Stomach (tissue), 9 donors: ENCODE data around the gene ZNF2. TPM values are rescaled to one million over a fixed set of nuclear protein-coding genes. Genes with fewer than 3 reads are reported as not detected.
A peak's percentile ranks its signal among the peaks of the same experiment; 100 is the strongest.

ENCODE experiments used
- DNase-seq, 2 donors: peaks; one replicate each; pipeline versions ENCODE4 v3.0.0 to v3.0.0-alpha.2; 2013 to 2019
- H3K27ac ChIP-seq, 5 donors: fragments of 200-600 bp in 4 of 5; sonication (generic) in 4 of 5; one replicate each; pipeline ENCODE4 v1.5.1; 2013 to 2019; ENCODE audit warnings: mild to moderate bottlenecking in 1 of 5, moderate library complexity in 1 of 5
- H3K27me3 ChIP-seq, 3 donors: fragments of 200-600 bp; sonication (generic); one replicate each; pipeline ENCODE4 v1.5.1; 2017 to 2019; ENCODE audit warnings: mixed run types in 1 of 3
- H3K36me3 ChIP-seq, 4 donors: fragments of 200-600 bp; sonication (generic); 1 replicate in 3 of 4; 2 replicates in 1 of 4; pipeline ENCODE4 v1.5.1; 2016 to 2019
- H3K4me1 ChIP-seq, 4 donors: fragments of 200-600 bp; sonication (generic); one replicate each; pipeline ENCODE4 v1.5.1; 2016 to 2019
- H3K4me3 ChIP-seq, 4 donors: fragments of 200-600 bp; sonication (generic) in 3 of 4; one replicate each; pipeline ENCODE4 v1.5.1; 2016 to 2019; ENCODE audit warnings: mild to moderate bottlenecking in 1 of 4
- H3K9me3 ChIP-seq, 4 donors: fragments of 200-600 bp; sonication (generic); one replicate each; pipeline ENCODE4 v1.5.1; 2016 to 2019
- CTCF ChIP-seq, 7 experiments: fragments of 450-650 bp in 4 of 7; fragments of 200-600 bp in 3 of 7; sonication (generic) in 3 of 7; IDR thresholded peaks; one replicate each; pipeline ENCODE4 v1.5.1; 2016 to 2019; ENCODE audit warnings: antibody characterized with exemption in 7 of 7, control low read depth in 2 of 7, mild to moderate bottlenecking in 1 of 7
- EP300 ChIP-seq: sonication (generic); formaldehyde crosslinking; IDR thresholded peaks from one replicate; pipeline ENCODE4 v1.6.1; 2017; ENCODE audit warnings: antibody characterized with exemption
- POLR2A ChIP-seq, 4 donors: fragments of 450-650 bp; IDR thresholded peaks; one replicate each; pipeline ENCODE4 v1.6.1; 2016; ENCODE audit warnings: antibody characterized with exemption in 4 of 4, control low read depth in 2 of 4, mild to moderate bottlenecking in 1 of 4, moderate library complexity in 1 of 4
- POLR2AphosphoS5 ChIP-seq, 3 donors: sonication (generic); formaldehyde crosslinking; IDR thresholded peaks; one replicate each; pipeline ENCODE4 v1.6.1; 2016; ENCODE audit warnings: antibody characterized with exemption in 3 of 3
- WGBS, 5 donors: extraction: QIAGEN DNeasy Blood & Tissue Kit in 3 of 5; methylation state at CpG; one replicate each; pipeline versions ENCODE4 v1.1.5 to v1.1.7; 2013 to 2018; 5-methylcytosine and 5-hydroxymethylcytosine counted together
- intact Hi-C: fragments of 100-400 bp; cut with DNase I; formaldehyde crosslinking; loops from one replicate; pipeline ENCODE4 v1.15.1; 2023; ENCODE audit warnings: low total_unique reads
- polyA plus RNA-seq, 3 donors: library from polyadenylated mRNA; stranded (reverse); fragments of 200-250 nt; gene quantifications; one replicate each; pipeline ENCODE4 v1.2.3, GENCODE V29; 2013
- total RNA-seq, 5 donors: library from RNA; depleted of rRNA; stranded (reverse); fragments of >200 nt; gene quantifications; one replicate each; pipeline versions ENCODE4 v1.1.0 to v1.2.3, GENCODE V29; 2014 to 2016
- donor health status: healthy with polysubstance abuse.
- donor health status: Bipolar disorder and iron deficiency.
- donor health status: healthy.

Gene ZNF2
- total and polyA plus RNA-seq, 8 donors: 1.5 to 5.1 (median 2.8) TPM; not detected in 1

DNA sequence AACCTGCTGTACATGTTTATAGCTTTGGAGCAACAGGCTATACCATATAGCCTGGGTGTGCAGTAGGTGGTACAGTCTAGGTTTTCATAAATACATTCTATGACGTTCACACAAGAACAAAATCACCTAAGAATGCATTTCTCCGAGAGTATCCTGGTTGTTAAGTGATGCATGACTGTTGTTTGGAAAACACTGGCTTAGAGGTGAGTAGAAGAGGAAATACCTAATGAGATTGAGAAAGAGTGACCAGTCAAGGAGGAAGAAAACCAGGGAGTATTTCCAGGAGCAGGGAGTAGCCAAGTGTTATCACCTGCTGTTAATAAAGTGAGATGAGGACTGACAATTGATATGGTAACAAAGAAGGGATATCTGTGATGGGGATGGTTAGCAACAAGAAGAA is 38.8 kb downstream of the ZNF2 start:
- Histone ChIP-seq H3K27me3 (no peaks in the 10 kb centered on the region), H3K27ac (no peak overlapping the region), H3K9me3 (peaks cover 0 to 3% (median 0%) of the 10 kb centered on the region in 4 donors), H3K4me1 (peaks cover 0 to 22% (median 13%) of the 10 kb centered on the region in 4 donors), H3K36me3 (peaks cover 0 to 9% (median 3%) of the 10 kb centered on the region in 4 donors), H3K4me3 (no peak overlapping the region)
- intact Hi-C loops: no loop called here
- TF ChIP-seq CTCF (IDR thresholded peaks at IDR 0.05) (no peak), POLR2A (IDR thresholded peaks at IDR 0.05) (no peak), EP300 (no peak), POLR2AphosphoS5 (IDR thresholded peaks at IDR 0.05) (no peak)
- no peak for DNase-seq
- WGBS, 5 donors: 88 to 95% (median 91%) methylated on average over 2 of the region's 2 CpGs

GRCh38 chr2:95206096-95206495 is 40.5 kb downstream of the ZNF2 start:
- no peak for TF ChIP-seq CTCF (IDR thresholded peaks at IDR 0.05)
- TF ChIP-seq POLR2A (IDR thresholded peaks at IDR 0.05): no peak
- no peak for TF ChIP-seq POLR2AphosphoS5 (IDR thresholded peaks at IDR 0.05)
- TF ChIP-seq EP300: no peak
- H3K4me1 ChIP-seq: peaks cover 0 to 22% (median 13%) of the 10 kb centered on the region in 4 donors
- H3K36me3 ChIP-seq: peaks cover 0 to 21% (median 14%) of the 10 kb centered on the region in 4 donors
- WGBS, 5 donors: 39 to 57% (median 45%) methylated on average over 10 of the region's 10 CpGs
- peak overlapping the region in 1 of 4 donors; percentile 81 for H3K4me3 ChIP-seq
- H3K27ac ChIP-seq: no peak overlapping the region
- intact Hi-C loops: no loop called here
- peak in 1 of 2 donors; percentile 8 for DNase-seq
- peaks cover 0 to 17% (median 8%) of the 10 kb centered on the region in 4 donors for H3K9me3 ChIP-seq
- H3K27me3 ChIP-seq: no peaks in the 10 kb centered on the region

- H3K27me3 ChIP-seq: no peaks in the 10 kb centered on the region
- TF ChIP-seq POLR2A (IDR thresholded peaks at IDR 0.05) (peak in 1 of 4 donors; percentile 24), CTCF (IDR thresholded peaks at IDR 0.05) (peak in 2 of 7 experiments; percentile 10 to 51), POLR2AphosphoS5 (IDR thresholded peaks at IDR 0.05) (peak; percentile 67 to 93 (median 80)), EP300 (no peak)
- H3K4me1 ChIP-seq: peaks cover 0 to 22% (median 13%) of the 10 kb centered on the region in 4 donors
- intact Hi-C loops: no loop called here
- H3K4me3 ChIP-seq: peak within 1 kb of the TSS; percentile 63 to 81 (median 66)
- H3K27ac ChIP-seq: peak within 1 kb of the TSS; percentile 68 to 93 (median 88)
- 1% methylated on average over 29 to 74 of the region's 74 CpGs for WGBS, 5 donors
- peak; percentile 92 to 97 for DNase-seq
- peaks cover 12 to 34% (median 27%) of the 10 kb centered on the region in 4 donors for H3K36me3 ChIP-seq
- H3K9me3 ChIP-seq: peaks cover 8 to 29% (median 20%) of the 10 kb centered on the region in 4 donors
These were observed 41.7 kb downstream of the ZNF2 start, which contains the start of gene ZNF892 for GRCh38 chr2:95207111-95207961. ZNF892 (plus strand) TSS chr2:95207521; CDS start chr2:95207816, 295 bp downstream.

- H3K36me3 ChIP-seq: peaks cover 16 to 41% (median 34%) of the 10 kb centered on the region in 4 donors
- peaks cover 12 to 37% (median 27%) of the 10 kb centered on the region in 4 donors for H3K9me3 ChIP-seq
- H3K4me1 ChIP-seq: peaks cover 0 to 22% (median 13%) of the 10 kb centered on the region in 4 donors
- no peaks in the 10 kb centered on the region for H3K27me3 ChIP-seq
- 55 to 68% (median 63%) methylated on average over 6 of the region's 6 CpGs for WGBS, 5 donors
- intact Hi-C loops: no loop called here
- H3K4me3 ChIP-seq: peak overlapping the region; percentile 63 to 81 (median 66)
- peak overlapping the region in 3 of 5 donors; percentile 88 to 93 (median 88) for H3K27ac ChIP-seq
- no peak for DNase-seq
- TF ChIP-seq CTCF (IDR thresholded peaks at IDR 0.05): no peak
- no peak for TF ChIP-seq EP300
- TF ChIP-seq POLR2A (IDR thresholded peaks at IDR 0.05): no peak
- TF ChIP-seq POLR2AphosphoS5 (IDR thresholded peaks at IDR 0.05): no peak
These were observed 42.5 kb downstream of the ZNF2 start for GRCh38 chr2:95208106-95208505.
